Measurements from ENCODE around the gene RMI2.

Gene RMI2

GRCh38 chr16:11342021-11342855, 3.0 kb upstream of the RMI2 start:
- no peak for DNase-seq (ENCODE audit: low spot score)
- no peak overlapping the region for H3K27ac ChIP-seq
- no peak for TF ChIP-seq CTCF (conservative IDR thresholded peaks at IDR 0.05; ENCODE audit: low read depth)
- CTCF ChIA-PET: no interaction called here
- POLR2A ChIA-PET (ENCODE audit: low non-redundant PET): no interaction called here

- ChIA-PET CTCF (no interaction called here), POLR2A (ENCODE audit: low non-redundant PET) (interaction anchor here (0.6 kb wide), 1 partner anchor 84 kb away, joined by 6 read pairs; no protein-coding TSS in a partner anchor)
- peak overlapping the region; percentile 75 for H3K27ac ChIP-seq
- DNase-seq (ENCODE audit: low spot score): no peak
- TF ChIP-seq CTCF (conservative IDR thresholded peaks at IDR 0.05; ENCODE audit: low read depth): no peak
Measured at GRCh38 chr16:11346700-11347319, 1.6 kb downstream of the RMI2 start.

GRCh38 chr16:11347831-11348230, 2.6 kb downstream of the RMI2 start:
- CTCF ChIA-PET: no interaction called here
- POLR2A ChIA-PET (ENCODE audit: low non-redundant PET): no interaction called here
- peak overlapping the region; percentile 75 for H3K27ac ChIP-seq
- no peak for DNase-seq (ENCODE audit: low spot score)
- no peak for TF ChIP-seq CTCF (conservative IDR thresholded peaks at IDR 0.05; ENCODE audit: low read depth)

GRCh38 chr16:11348737-11349598, 3.7 kb downstream of the RMI2 start:
- no peak for TF ChIP-seq CTCF (conservative IDR thresholded peaks at IDR 0.05; ENCODE audit: low read depth)
- DNase-seq (ENCODE audit: low spot score): no peak
- peak overlapping the region; percentile 75 for H3K27ac ChIP-seq
- ChIA-PET CTCF (no interaction called here), POLR2A (ENCODE audit: low non-redundant PET) (no interaction called here)

GRCh38 chr16:11349599-11350276, 4.5 kb downstream of the RMI2 start:
- POLR2A ChIA-PET (ENCODE audit: low non-redundant PET): no interaction called here
- no peak for TF ChIP-seq CTCF (conservative IDR thresholded peaks at IDR 0.05; ENCODE audit: low read depth)
- peak overlapping the region; percentile 75 for H3K27ac ChIP-seq
- DNase-seq (ENCODE audit: low spot score): peak; percentile 28
- CTCF ChIA-PET: no interaction called here

- peak overlapping the region; percentile 75 for H3K27ac ChIP-seq
- no peak for DNase-seq (ENCODE audit: low spot score)
- no peak for TF ChIP-seq CTCF (conservative IDR thresholded peaks at IDR 0.05; ENCODE audit: low read depth)
- ChIA-PET POLR2A (ENCODE audit: low non-redundant PET) (no interaction called here), CTCF (no interaction called here)
Measured at GRCh38 chr16:11350519-11350918, 5.3 kb downstream of the RMI2 start.

Data from RWPE1 (cell line).